Brain microvascular endothelial cell (primary cell): Measurements from ENCODE around the gene BHLHE41.

Experiments
- DNase-seq: peaks from one replicate; pipeline ENCODE4 v3.0.0-alpha.2; 2020
- H3K27ac ChIP-seq: fragments of 250-450 bp; sonication (Bioruptor Pico); 2 replicates; pipeline ENCODE4 v1.5.1; 2020; ENCODE audit warnings: mild to moderate bottlenecking, moderate library complexity
- H3K27me3 ChIP-seq: fragments of 250-450 bp; sonication (Bioruptor Pico); replicated peaks from 2 replicates; pipeline ENCODE4 v1.5.1; 2020; ENCODE audit warnings: mild to moderate bottlenecking
- H3K36me3 ChIP-seq: fragments of 250-450 bp; sonication (Bioruptor Pico); replicated peaks from 2 replicates; pipeline ENCODE4 v1.5.1; 2020; ENCODE audit warnings: mild to moderate bottlenecking
- H3K4me3 ChIP-seq: 2 replicates; pipeline ENCODE4 v1.5.1; 2011; ENCODE audit warnings: low read depth, mild to moderate bottlenecking, control low read depth, low read length, moderate library complexity
- CTCF ChIP-seq: IDR thresholded peaks from 2 replicates; pipeline ENCODE4 v1.5.1; 2011; ENCODE audit warnings: low read depth, mild to moderate bottlenecking, moderate library complexity, low read length, control low read depth, inconsistent platforms; ENCODE audit errors: missing control alignments
- in situ Hi-C: cut with HindIII; loops from 2 replicates; pipeline ENCODE4 v1.10.0; 2017; ENCODE audit warnings: low sequenced_read_pairs, low pct_ligation_motif_present

Gene BHLHE41

GRCh38 chr12:26133521-26133920 is 8.7 kb upstream of the BHLHE41 start:
- no peak for TF ChIP-seq CTCF
- no peaks in the 10 kb centered on the region for H3K36me3 ChIP-seq
- H3K27ac ChIP-seq, result no peak overlapping the region
- no peaks in the 10 kb centered on the region for H3K27me3 ChIP-seq
- in situ Hi-C loops, result no loop called here
- no peak for DNase-seq
- no peak overlapping the region for H3K4me3 ChIP-seq

GRCh38 chr12:26132866-26133265 is 8.0 kb upstream of the BHLHE41 start:
- no peaks in the 10 kb centered on the region for H3K36me3 ChIP-seq
- H3K27me3 ChIP-seq, result no peaks in the 10 kb centered on the region
- no peak for TF ChIP-seq CTCF
- no peak for DNase-seq
- in situ Hi-C loops, result no loop called here
- no peak overlapping the region for H3K27ac ChIP-seq
- H3K4me3 ChIP-seq, result no peak overlapping the region

- no peak for DNase-seq
Observed at GRCh38 chr12:26131936-26132335, 7.1 kb upstream of the BHLHE41 start.

GRCh38 chr12:26130728-26131127 is 5.9 kb upstream of the BHLHE41 start:
- H3K4me3 ChIP-seq, result no peak overlapping the region
- no peaks in the 10 kb centered on the region for H3K27me3 ChIP-seq
- H3K27ac ChIP-seq, result no peak overlapping the region
- no peak for TF ChIP-seq CTCF
- DNase-seq, result no peak
- in situ Hi-C loops, result no loop called here
- H3K36me3 ChIP-seq, result no peaks in the 10 kb centered on the region

More at GRCh38 chr12:26131936-26132335, 7.1 kb upstream of the BHLHE41 start:
- TF ChIP-seq CTCF, result no peak
- Histone ChIP-seq H3K36me3 (no peaks in the 10 kb centered on the region), H3K27me3 (no peaks in the 10 kb centered on the region), H3K4me3 (no peak overlapping the region), H3K27ac (no peak overlapping the region)
- in situ Hi-C loops, result no loop called here

GRCh38 chr12:26128168-26128567 is 3.3 kb upstream of the BHLHE41 start:
- in situ Hi-C loops, result no loop called here
- H3K36me3 ChIP-seq, result no peaks in the 10 kb centered on the region
- TF ChIP-seq CTCF, result no peak
- H3K27ac ChIP-seq, result no peak overlapping the region
- no peaks in the 10 kb centered on the region for H3K27me3 ChIP-seq
- H3K4me3 ChIP-seq, result no peak overlapping the region
- no peak for DNase-seq

- no peaks in the 10 kb centered on the region for H3K36me3 ChIP-seq
- H3K27me3 ChIP-seq, result no peaks in the 10 kb centered on the region
- no peak for DNase-seq
Observed at GRCh38 chr12:26127404-26127803, 2.6 kb upstream of the BHLHE41 start.

More at GRCh38 chr12:26127404-26127803, 2.6 kb upstream of the BHLHE41 start:
- H3K4me3 ChIP-seq, result no peak overlapping the region
- no peak for TF ChIP-seq CTCF
- in situ Hi-C loops, result no loop called here
- H3K27ac ChIP-seq, result no peak overlapping the region
